ENCODE data around the gene LMO7.
"Not testable (repeated sequence)": the region's sequence is repeated elsewhere in the genome, so short reads cannot be mapped to it uniquely, and the experiment has no call there.

LMO7 gene

DNA sequence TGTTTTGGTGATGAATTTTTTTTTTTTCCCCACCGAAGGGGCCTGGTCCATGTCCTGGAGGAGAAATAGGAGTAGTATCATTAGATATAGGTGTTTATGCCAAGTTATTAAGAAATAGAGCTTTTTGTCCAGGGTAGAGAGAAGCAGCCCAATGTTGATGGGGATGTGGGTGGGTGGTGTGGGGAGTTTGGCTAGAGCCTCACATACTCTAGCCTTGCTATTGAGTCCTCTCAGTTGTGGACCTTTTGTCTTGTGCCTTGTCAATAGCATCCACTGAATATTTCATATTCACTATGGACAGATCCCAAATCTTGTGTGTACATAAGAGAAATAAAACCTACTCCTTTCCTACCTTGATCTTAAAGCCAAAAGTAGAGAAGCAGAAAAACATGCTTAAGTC is 134.0 kb downstream of the LMO7 start:
- no peak overlapping the region for H3K9ac ChIP-seq (ENCODE audit: insufficient read length)
- H3K27ac ChIP-seq: peak overlapping the region; percentile 39; the same call in 1 of the 2 replicates
- TF ChIP-seq EZH2 (IDR thresholded peaks at IDR 0.05): no peak
- TF ChIP-seq POLR2AphosphoS5 (IDR thresholded peaks at IDR 0.05; ENCODE audit: borderline replicate concordance, low read depth, low read length): no peak
- TF ChIP-seq FOXP2 (optimal IDR thresholded peaks at IDR 0.05; ENCODE audit: control extremely low read depth, extremely low read length, insufficient read depth): no peak
- peak overlapping the region; percentile 56; the same call in 1 of the 2 replicates for H3K4me3 ChIP-seq
- no peak for DNase-seq (ENCODE audit: low read depth, low spot score)
- H3K36me3 ChIP-seq (ENCODE audit: insufficient read depth, low read length): peaks cover 12% of the 10 kb centered on the region; the same call in 1 of the 2 replicates
- H3K9me3 ChIP-seq (ENCODE audit: low read depth, low read length): no peaks in the 10 kb centered on the region

DNA sequence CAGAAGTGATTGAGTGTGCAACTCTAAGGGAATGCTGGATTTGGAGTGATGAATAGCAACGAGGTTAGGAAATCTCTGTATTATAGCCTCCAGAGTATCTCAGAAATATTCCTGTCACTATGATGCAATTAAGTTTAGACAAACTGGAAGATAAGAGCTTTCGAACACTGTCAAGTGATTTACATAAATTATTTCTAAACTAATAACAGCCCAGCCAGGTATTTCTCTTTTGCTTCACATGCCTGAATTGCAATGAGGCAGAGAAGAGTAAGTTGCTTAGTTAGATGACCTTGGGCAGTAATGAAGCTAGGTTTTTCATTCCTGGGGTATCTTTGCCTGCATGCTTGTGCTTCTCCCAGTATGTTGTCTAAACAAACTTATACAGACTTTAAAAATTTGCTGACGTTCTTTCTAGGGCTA is 134.5 kb downstream of the LMO7 start:
- peaks cover 9% of the 10 kb centered on the region; the same call in 1 of the 2 replicates for H3K36me3 ChIP-seq (ENCODE audit: insufficient read depth, low read length)
- peak overlapping the region; percentile 39; the same call in 1 of the 2 replicates for H3K27ac ChIP-seq
- no peaks in the 10 kb centered on the region for H3K9me3 ChIP-seq (ENCODE audit: low read depth, low read length)
- H3K9ac ChIP-seq (ENCODE audit: insufficient read length): no peak overlapping the region
- TF ChIP-seq FOXP2 (optimal IDR thresholded peaks at IDR 0.05; ENCODE audit: control extremely low read depth, extremely low read length, insufficient read depth) (no peak), POLR2AphosphoS5 (IDR thresholded peaks at IDR 0.05; ENCODE audit: borderline replicate concordance, low read depth, low read length) (no peak), EZH2 (IDR thresholded peaks at IDR 0.05) (no peak)
- H3K4me3 ChIP-seq: peak overlapping the region; percentile 56; the same call in 1 of the 2 replicates
- no peak for DNase-seq (ENCODE audit: low read depth, low spot score)

DNA sequence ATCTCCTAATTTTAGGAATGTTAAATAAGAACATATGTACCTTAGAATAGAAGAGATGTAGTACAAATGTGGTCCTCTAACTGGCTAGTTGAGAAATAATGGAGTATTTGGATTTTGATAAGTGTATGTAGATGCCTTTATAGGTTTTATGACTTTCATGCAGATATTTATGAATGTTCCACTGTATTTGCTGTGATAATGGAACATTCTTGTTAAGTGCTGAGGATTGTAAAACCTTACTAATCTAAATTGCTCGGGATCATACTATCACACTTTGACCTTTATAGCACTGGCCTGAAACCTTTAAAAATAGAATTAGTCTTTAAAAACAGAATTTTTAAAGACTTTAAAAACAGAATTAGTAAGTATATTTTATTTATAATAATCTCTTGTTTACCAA is 135.1 kb downstream of the LMO7 start:
- Histone ChIP-seq H3K36me3 (ENCODE audit: insufficient read depth, low read length) (0 out of 2 replicates have a peak, but pooled peaks cover 6% of the 10 kb centered on the region), H3K9me3 (ENCODE audit: low read depth, low read length) (no peaks in the 10 kb centered on the region), H3K27ac (peak overlapping the region; percentile 39; the same call in 1 of the 2 replicates), H3K4me3 (no peak overlapping the region), H3K9ac (ENCODE audit: insufficient read length) (no peak overlapping the region)
- no peak for TF ChIP-seq FOXP2 (optimal IDR thresholded peaks at IDR 0.05; ENCODE audit: control extremely low read depth, extremely low read length, insufficient read depth)
- TF ChIP-seq EZH2 (IDR thresholded peaks at IDR 0.05): no peak
- no peak for TF ChIP-seq POLR2AphosphoS5 (IDR thresholded peaks at IDR 0.05; ENCODE audit: borderline replicate concordance, low read depth, low read length)
- DNase-seq (ENCODE audit: low read depth, low spot score): no peak

DNA sequence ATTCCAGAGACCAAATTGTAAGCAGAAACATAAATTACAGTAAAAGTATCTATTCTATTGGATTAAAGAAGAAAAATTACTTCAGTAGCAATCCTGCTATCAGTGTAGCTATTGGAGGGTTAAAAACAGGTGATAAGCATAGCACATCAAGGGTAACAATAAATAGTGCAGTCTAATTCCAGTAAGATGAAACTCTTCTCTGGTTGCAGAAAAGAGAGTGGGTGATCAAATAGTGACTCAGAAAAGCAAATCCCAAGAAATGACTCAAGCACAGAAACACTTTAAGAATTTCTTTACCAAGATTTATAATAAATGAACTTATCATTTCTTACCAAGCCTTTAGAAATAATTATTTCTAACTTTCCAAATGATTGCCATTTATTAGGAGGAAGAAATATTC is 135.7 kb downstream of the LMO7 start:
- no peak overlapping the region for H3K4me3 ChIP-seq
- H3K36me3 ChIP-seq (ENCODE audit: insufficient read depth, low read length): 0 out of 2 replicates have a peak, but pooled peaks cover 6% of the 10 kb centered on the region
- H3K9ac ChIP-seq (ENCODE audit: insufficient read length): no peak overlapping the region
- H3K9me3 ChIP-seq (ENCODE audit: low read depth, low read length): no peaks in the 10 kb centered on the region
- no peak overlapping the region for H3K27ac ChIP-seq
- DNase-seq (ENCODE audit: low read depth, low spot score): no peak
- TF ChIP-seq POLR2AphosphoS5 (IDR thresholded peaks at IDR 0.05; ENCODE audit: borderline replicate concordance, low read depth, low read length) (no peak), EZH2 (IDR thresholded peaks at IDR 0.05) (no peak), FOXP2 (optimal IDR thresholded peaks at IDR 0.05; ENCODE audit: control extremely low read depth, extremely low read length, insufficient read depth) (no peak)

DNA sequence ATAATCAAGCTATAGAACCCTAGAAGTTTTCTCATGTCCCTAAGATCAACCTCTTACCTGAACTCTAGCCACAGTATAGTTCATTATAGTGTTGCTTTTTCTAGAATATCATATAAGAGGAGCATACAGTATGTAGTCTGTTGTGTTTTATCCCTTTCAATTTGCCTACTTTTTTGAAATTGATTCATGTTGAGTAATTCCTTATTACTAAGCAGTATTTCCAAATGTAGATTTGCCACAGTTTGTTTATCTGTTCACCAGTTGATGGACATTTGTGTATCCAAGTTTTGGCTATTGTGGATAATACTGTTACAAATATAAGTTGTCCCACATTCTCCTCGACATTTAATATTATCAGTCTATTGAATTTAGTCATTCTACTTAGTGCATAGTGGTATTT is 138.0 kb downstream of the LMO7 start:
- H3K9ac ChIP-seq (ENCODE audit: insufficient read length): no peak overlapping the region
- no peak for DNase-seq (ENCODE audit: low read depth, low spot score)
- H3K36me3 ChIP-seq (ENCODE audit: insufficient read depth, low read length): 0 out of 2 replicates have a peak, but pooled peaks cover 6% of the 10 kb centered on the region
- no peak overlapping the region for H3K4me3 ChIP-seq
- no peak overlapping the region for H3K27ac ChIP-seq
- H3K9me3 ChIP-seq (ENCODE audit: low read depth, low read length): no peaks in the 10 kb centered on the region
- TF ChIP-seq POLR2AphosphoS5 (IDR thresholded peaks at IDR 0.05; ENCODE audit: borderline replicate concordance, low read depth, low read length): no peak
- TF ChIP-seq EZH2 (IDR thresholded peaks at IDR 0.05): no peak
- no peak for TF ChIP-seq FOXP2 (optimal IDR thresholded peaks at IDR 0.05; ENCODE audit: control extremely low read depth, extremely low read length, insufficient read depth)

DNA sequence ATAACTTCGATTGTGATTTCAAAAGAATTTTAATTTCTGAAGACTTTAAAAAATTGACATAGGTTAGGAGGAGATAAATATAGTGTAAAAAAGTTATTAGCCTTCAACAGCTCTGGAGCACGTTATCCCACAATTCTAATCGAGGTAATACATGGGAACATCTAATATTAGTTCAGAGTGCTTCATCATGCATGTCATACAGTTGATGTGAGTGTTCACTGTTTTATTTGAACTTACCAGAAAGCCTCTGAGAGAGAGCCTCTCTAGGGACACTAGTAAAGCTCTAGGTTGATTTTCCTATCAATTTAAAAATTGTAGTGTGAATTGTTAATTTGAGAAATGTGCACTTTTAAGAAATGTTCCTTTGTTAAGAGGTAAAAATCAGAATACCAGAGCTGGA is 140.4 kb downstream of the LMO7 start:
- DNase-seq (ENCODE audit: low read depth, low spot score): no peak
- H3K9ac ChIP-seq (ENCODE audit: insufficient read length): no peak overlapping the region
- H3K27ac ChIP-seq: no peak overlapping the region
- TF ChIP-seq EZH2 (IDR thresholded peaks at IDR 0.05): no peak
- TF ChIP-seq POLR2AphosphoS5 (IDR thresholded peaks at IDR 0.05; ENCODE audit: borderline replicate concordance, low read depth, low read length): no peak
- TF ChIP-seq FOXP2 (optimal IDR thresholded peaks at IDR 0.05; ENCODE audit: control extremely low read depth, extremely low read length, insufficient read depth): no peak
- 0 out of 2 replicates have a peak, but pooled peaks cover 6% of the 10 kb centered on the region for H3K36me3 ChIP-seq (ENCODE audit: insufficient read depth, low read length)
- no peaks in the 10 kb centered on the region for H3K9me3 ChIP-seq (ENCODE audit: low read depth, low read length)
- no peak overlapping the region for H3K4me3 ChIP-seq

DNA sequence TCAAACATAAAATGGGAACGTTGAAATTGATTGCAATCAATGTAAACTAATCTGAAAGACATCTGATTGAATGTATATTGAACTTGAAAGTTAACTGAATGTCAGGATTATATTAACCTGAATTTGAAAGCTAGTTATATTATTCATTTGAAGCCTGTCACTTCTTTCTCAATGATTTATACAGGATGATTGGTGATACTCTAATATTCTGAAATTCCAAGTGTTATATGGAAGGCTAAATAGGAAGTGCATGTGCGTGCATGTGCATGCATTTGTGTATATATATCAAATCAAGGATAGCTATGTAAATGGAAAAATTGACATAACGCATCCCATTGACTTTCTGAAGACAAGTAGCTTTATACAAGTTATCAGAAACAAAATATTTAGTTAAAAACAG is 143.3 kb downstream of the LMO7 start:
- no peak for TF ChIP-seq POLR2AphosphoS5 (IDR thresholded peaks at IDR 0.05; ENCODE audit: borderline replicate concordance, low read depth, low read length)
- Histone ChIP-seq H3K9ac (ENCODE audit: insufficient read length) (no peak overlapping the region), H3K4me3 (no peak overlapping the region), H3K9me3 (ENCODE audit: low read depth, low read length) (no peaks in the 10 kb centered on the region), H3K27ac (no peak overlapping the region), H3K36me3 (ENCODE audit: insufficient read depth, low read length) (no peaks in the 10 kb centered on the region)
- DNase-seq (ENCODE audit: low read depth, low spot score): no peak

DNA sequence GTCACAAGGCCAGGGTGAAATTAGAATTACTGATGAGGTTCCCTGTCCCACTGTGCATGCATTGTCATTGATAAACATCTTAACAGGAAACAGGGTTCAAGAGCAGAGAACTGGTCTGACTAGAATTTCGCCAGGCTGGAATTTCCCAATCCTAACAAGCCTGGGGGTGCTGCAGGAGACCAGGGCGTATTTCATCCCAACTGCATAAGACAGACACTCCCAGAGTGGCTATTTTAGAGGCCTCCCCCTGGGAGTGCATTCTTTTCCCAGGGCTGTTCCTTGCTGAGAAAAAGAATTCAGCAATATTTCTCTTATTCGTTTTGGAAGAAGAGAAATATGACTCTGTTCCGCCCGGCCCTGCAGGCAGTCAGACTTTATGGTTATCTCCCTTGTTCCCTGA is 144.0 kb downstream of the LMO7 start:
- not testable (repeated sequence) for H3K9me3 ChIP-seq (ENCODE audit: low read depth, low read length); DNase-seq (ENCODE audit: low read depth, low spot score); H3K36me3 ChIP-seq (ENCODE audit: insufficient read depth, low read length)

DNA sequence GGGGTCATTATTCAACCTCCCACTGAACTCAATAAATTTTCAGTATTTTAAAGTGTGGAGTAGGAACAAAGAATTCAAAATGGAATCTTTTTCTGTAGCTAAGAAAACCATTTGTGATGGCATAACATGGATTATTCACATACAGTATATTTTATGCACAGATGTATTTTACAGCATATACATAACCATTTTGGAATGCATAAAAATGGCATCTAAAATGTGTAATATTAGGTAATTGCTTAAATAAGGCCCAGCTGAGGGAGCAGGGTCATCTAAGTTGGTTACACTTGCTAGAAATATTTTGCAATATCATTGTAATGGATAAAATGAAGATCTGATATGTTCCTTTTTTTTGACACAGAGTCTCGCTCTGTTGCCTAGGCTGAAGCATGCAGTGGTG is 146.9 kb downstream of the LMO7 start:
- Histone ChIP-seq H3K9me3 (ENCODE audit: low read depth, low read length) (no peaks in the 10 kb centered on the region), H3K27ac (no peak overlapping the region), H3K36me3 (ENCODE audit: insufficient read depth, low read length) (no peaks in the 10 kb centered on the region), H3K4me3 (no peak overlapping the region), H3K9ac (ENCODE audit: insufficient read length) (no peak overlapping the region)
- no peak for DNase-seq (ENCODE audit: low read depth, low spot score)
- TF ChIP-seq POLR2AphosphoS5 (IDR thresholded peaks at IDR 0.05; ENCODE audit: borderline replicate concordance, low read depth, low read length) (no peak), FOXP2 (optimal IDR thresholded peaks at IDR 0.05; ENCODE audit: control extremely low read depth, extremely low read length, insufficient read depth) (no peak), EZH2 (IDR thresholded peaks at IDR 0.05) (no peak)

More for the DNA sequence above, 144.0 kb downstream of the LMO7 start:
- H3K9ac ChIP-seq (ENCODE audit: insufficient read length); H3K27ac ChIP-seq; H3K4me3 ChIP-seq: not testable (repeated sequence)

All from SK-N-MC (cell line).